ENCODE measurements around the gene ADAMTSL2. TPM values are rescaled to one million over a fixed set of nuclear protein-coding genes. Genes with fewer than 3 reads are reported as not detected.

Gene ADAMTSL2
- total and polyA plus RNA-seq, 2 donors (not counting 1 experiment from before 2014, with no cell fraction given) = under 0.01 to 0.09 TPM

DNA sequence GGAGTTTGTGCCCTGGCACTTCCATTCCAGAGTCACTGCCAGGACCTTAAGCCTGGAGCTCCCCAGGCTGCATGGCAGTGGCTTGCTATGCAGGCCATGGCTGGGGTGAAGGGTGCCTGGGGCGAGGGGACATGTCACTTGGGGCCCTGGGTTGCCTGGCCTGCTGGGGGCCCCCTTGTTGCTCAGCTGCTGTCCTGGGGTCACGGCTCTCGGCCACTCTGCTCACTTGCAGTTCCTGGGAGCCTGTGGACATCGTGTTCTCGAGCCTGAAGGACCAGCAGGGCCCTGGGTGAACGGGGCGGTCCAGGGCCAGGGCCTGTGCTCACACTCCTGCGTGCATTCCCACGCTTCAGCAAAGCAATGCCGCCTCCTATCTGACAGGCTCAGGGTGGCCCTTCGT is 41.1 kb upstream of the ADAMTSL2 start:
- Histone ChIP-seq H4K20me1 (ENCODE audit: control insufficient read depth, extremely low read depth, insufficient read depth, low read length) (no peaks in the 10 kb centered on the region), H3K27me3 (ENCODE audit: control insufficient read depth, insufficient read depth, low read length) (peaks cover 14% of the 10 kb centered on the region), H3K9me3 (ENCODE audit: control insufficient read depth, insufficient read depth, low read depth, low read length) (no peaks in the 10 kb centered on the region), H2AFZ (ENCODE audit: low read length) (no peak overlapping the region), H3K9ac (ENCODE audit: insufficient read depth, low read length) (no peak overlapping the region), H3K4me3 (replicated peaks in 1 of 4; ENCODE audit: control extremely low read depth in 1 of 4, insufficient read depth in 1 of 4, low read depth in 3 of 4, low read length in 4 of 4) (no peak overlapping the region), H3K4me1 (ENCODE audit: control insufficient read depth, extremely low read depth, insufficient read depth, low read length) (peaks cover 3% of the 10 kb centered on the region), H3K79me2 (ENCODE audit: control insufficient read depth, insufficient read depth, low read length) (no peaks in the 10 kb centered on the region), H3K27ac (ENCODE audit: insufficient read depth, low read length) (no peak overlapping the region), H3K36me3 (ENCODE audit: control insufficient read depth, insufficient read depth, low read length) (no peaks in the 10 kb centered on the region), H3K4me2 (ENCODE audit: extremely low read depth, insufficient read depth, low read length) (no peak overlapping the region)
- DNase-seq (ENCODE audit: low read depth in 2 of 2) = no peak
- TF ChIP-seq, protein P1, sequence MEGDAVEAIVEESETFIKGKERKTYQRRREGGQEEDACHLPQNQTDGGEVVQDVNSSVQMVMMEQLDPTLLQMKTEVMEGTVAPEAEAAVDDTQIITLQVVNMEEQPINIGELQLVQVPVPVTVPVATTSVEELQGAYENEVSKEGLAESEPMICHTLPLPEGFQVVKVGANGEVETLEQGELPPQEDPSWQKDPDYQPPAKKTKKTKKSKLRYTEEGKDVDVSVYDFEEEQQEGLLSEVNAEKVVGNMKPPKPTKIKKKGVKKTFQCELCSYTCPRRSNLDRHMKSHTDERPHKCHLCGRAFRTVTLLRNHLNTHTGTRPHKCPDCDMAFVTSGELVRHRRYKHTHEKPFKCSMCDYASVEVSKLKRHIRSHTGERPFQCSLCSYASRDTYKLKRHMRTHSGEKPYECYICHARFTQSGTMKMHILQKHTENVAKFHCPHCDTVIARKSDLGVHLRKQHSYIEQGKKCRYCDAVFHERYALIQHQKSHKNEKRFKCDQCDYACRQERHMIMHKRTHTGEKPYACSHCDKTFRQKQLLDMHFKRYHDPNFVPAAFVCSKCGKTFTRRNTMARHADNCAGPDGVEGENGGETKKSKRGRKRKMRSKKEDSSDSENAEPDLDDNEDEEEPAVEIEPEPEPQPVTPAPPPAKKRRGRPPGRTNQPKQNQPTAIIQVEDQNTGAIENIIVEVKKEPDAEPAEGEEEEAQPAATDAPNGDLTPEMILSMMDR (conservative IDR thresholded peaks at IDR 0.05 in 1 of 2, IDR thresholded peaks at IDR 0.05 in 1 of 2; ENCODE audit: low read depth in 1 of 2, low read length in 2 of 2) = no peak
- no peak for TF ChIP-seq EZH2 (IDR thresholded peaks at IDR 0.05; ENCODE audit: low read length, missing control alignments)

DNA sequence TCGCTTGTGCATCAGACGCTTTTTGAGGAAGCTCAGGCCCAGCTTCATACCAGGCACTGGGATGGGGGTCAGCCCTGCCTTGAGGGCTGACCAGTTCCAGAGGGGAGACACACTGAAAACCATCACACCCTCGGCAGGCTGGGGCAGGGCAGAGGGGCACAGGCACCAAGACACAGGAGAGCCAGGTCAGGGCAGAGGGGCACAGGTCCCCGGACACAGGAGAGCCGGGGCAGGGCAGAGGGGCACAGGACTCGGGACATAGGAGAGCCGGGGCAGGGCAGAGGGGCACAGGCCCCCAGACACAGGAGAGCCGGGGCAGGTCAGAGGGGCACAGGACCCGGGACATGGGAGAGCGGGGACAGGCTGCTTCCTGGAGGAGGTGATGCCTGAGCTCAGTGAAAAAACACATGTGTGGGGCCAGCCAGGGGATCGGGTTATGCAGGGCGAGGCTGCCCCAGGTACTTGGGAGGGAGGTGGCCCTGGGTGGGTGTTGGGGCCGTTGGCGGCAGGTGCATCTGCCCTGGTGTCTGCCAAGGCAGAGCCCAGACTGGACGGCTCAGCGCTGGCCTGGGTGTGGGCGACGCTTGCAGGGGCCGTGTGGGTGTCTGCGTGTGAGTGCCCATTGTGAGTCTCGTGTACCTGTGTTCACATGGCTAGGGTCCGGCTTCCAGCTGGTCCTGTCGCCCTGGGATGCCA is 40.5 kb upstream of the ADAMTSL2 start:
- no peaks in the 10 kb centered on the region for H4K20me1 ChIP-seq (ENCODE audit: control insufficient read depth, extremely low read depth, insufficient read depth, low read length)
- DNase-seq (ENCODE audit: low read depth in 2 of 2) = no peak

DNA sequence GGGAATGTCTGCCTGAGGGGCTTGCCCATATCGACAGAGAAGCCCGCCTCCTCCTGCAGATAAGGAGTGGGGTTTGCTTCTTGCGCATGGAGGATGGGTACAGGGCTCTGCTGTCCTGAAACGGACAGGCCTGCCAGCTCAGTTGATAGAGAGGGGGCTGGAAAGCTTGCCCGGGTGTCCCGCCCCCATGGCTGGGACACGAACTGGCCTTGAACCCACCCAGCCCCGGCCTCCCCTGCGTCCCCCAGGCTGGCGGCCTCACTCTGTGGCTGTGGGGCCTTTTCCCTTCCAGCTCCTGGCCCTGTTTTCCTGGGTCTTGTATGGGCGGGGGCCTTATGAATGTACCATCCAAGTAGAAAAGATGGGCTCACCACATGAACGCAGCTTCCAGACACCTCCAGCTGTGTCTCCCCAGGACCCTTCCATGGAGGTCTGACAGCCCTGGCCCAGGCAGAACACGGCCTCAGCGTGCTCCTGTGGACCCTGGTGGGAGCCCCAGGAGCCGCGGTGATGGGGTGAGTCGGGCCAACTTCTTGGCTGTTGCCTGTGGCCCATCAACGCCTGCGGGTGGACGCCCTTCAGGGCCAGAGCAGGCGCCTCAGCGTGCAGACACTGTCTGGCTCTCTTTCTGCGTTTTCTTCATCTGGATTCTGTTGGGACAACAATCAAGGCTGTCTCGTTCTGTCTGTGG is 39.7 kb upstream of the ADAMTSL2 start:
- Histone ChIP-seq H3K9ac (ENCODE audit: insufficient read depth, low read length) (no peak overlapping the region), H3K27ac (ENCODE audit: insufficient read depth, low read length) (no peak overlapping the region), H4K20me1 (ENCODE audit: control insufficient read depth, extremely low read depth, insufficient read depth, low read length) (no peaks in the 10 kb centered on the region), H3K36me3 (ENCODE audit: control insufficient read depth, insufficient read depth, low read length) (no peaks in the 10 kb centered on the region), H3K4me2 (ENCODE audit: extremely low read depth, insufficient read depth, low read length) (no peak overlapping the region), H3K79me2 (ENCODE audit: control insufficient read depth, insufficient read depth, low read length) (no peaks in the 10 kb centered on the region), H3K4me3 (replicated peaks in 1 of 4; ENCODE audit: control extremely low read depth in 1 of 4, insufficient read depth in 1 of 4, low read depth in 3 of 4, low read length in 4 of 4) (no peak overlapping the region), H3K27me3 (ENCODE audit: control insufficient read depth, insufficient read depth, low read length) (peaks cover 22% of the 10 kb centered on the region), H2AFZ (ENCODE audit: low read length) (no peak overlapping the region), H3K9me3 (ENCODE audit: control insufficient read depth, insufficient read depth, low read depth, low read length) (no peaks in the 10 kb centered on the region), H3K4me1 (ENCODE audit: control insufficient read depth, extremely low read depth, insufficient read depth, low read length) (peaks cover 3% of the 10 kb centered on the region)
- TF ChIP-seq, protein P1 (conservative IDR thresholded peaks at IDR 0.05 in 1 of 2, IDR thresholded peaks at IDR 0.05 in 1 of 2; ENCODE audit: low read depth in 1 of 2, low read length in 2 of 2) = no peak
- TF ChIP-seq EZH2 (IDR thresholded peaks at IDR 0.05; ENCODE audit: low read length, missing control alignments) = no peak
- DNase-seq (ENCODE audit: low read depth in 2 of 2) = no peak

More for the DNA sequence above, 40.5 kb upstream of the ADAMTSL2 start:
- TF ChIP-seq EZH2 (IDR thresholded peaks at IDR 0.05; ENCODE audit: low read length, missing control alignments) = no peak
- TF ChIP-seq, protein P1 (conservative IDR thresholded peaks at IDR 0.05 in 1 of 2, IDR thresholded peaks at IDR 0.05 in 1 of 2; ENCODE audit: low read depth in 1 of 2, low read length in 2 of 2) = no peak
- peaks cover 17% of the 10 kb centered on the region for H3K27me3 ChIP-seq (ENCODE audit: control insufficient read depth, insufficient read depth, low read length)
- H3K79me2 ChIP-seq (ENCODE audit: control insufficient read depth, insufficient read depth, low read length) = no peaks in the 10 kb centered on the region
- no peaks in the 10 kb centered on the region for H3K9me3 ChIP-seq (ENCODE audit: control insufficient read depth, insufficient read depth, low read depth, low read length)
- H2AFZ ChIP-seq (ENCODE audit: low read length) = no peak overlapping the region
- no peaks in the 10 kb centered on the region for H3K36me3 ChIP-seq (ENCODE audit: control insufficient read depth, insufficient read depth, low read length)
- H3K4me2 ChIP-seq (ENCODE audit: extremely low read depth, insufficient read depth, low read length) = no peak overlapping the region
- peaks cover 3% of the 10 kb centered on the region for H3K4me1 ChIP-seq (ENCODE audit: control insufficient read depth, extremely low read depth, insufficient read depth, low read length)
- no peak overlapping the region for H3K9ac ChIP-seq (ENCODE audit: insufficient read depth, low read length)
- no peak overlapping the region for H3K4me3 ChIP-seq (replicated peaks in 1 of 4; ENCODE audit: control extremely low read depth in 1 of 4, insufficient read depth in 1 of 4, low read depth in 3 of 4, low read length in 4 of 4)
- H3K27ac ChIP-seq (ENCODE audit: insufficient read depth, low read length) = no peak overlapping the region
